NCI-H2171 treated with DMSO at 0.1 percent for 48 hours (cell line): ENCODE results near the gene LGI4.

Experiments
- DNase-seq: peaks from one replicate; lab custom pipeline; 2025; lab: John Stamatoyannopoulos, UW

LGI4 gene

DNA sequence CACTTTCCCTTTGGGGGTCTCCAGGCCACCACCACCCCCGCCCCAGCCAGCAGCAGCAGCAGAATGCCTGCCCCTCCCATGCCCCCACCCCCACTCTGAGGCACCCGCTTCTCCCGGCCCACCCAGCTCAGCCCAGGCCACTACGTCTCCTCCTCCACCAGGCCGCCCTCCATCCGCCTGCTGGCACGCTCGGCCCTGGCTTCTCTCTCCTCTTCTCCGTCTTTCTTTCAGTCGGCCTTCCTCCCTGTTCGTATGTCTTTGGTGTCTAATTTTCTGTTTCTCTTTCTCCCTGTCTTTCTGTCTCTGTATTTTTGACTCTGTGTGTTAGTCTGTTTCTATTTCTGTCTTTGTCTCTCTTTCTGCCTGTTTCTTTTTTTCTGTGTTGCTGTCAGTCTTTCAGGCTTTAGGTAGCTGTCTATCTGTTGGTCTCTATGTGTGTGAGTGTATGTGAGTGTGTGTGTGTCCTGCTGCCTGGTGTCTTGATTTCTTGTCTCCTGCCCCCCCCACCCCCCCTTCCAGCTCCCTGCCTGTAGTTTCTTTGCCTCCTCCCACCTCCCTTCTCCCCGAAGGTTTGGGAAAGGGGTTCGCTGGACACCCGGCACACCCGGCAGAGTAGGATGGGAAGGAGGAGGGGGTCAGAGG, at the start of gene LGI4:
TSS of gene LGI4 (minus strand) at position 459 of the 642 bp plus-strand sequence. CDS start at position 80, 379 bp downstream.
- DNase-seq = no peak

DNA sequence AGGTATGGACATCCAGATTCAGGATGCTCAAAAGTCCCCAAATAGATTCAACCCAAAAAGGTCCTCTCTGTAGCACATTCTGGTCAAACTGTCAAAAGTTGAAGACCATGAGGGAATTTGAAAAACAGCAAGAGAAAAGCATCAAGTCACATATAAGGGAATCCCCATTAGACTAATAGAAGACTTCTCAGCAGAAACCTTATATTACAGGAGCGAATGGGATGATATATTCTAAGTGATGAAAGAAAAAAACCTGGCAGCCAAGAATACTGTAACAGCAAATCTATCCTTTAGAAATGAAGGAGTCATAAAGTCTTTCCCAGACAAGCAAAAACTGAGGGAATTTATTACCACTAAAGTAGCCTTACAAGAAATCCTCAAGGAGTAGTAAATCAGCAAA, 49.4 kb upstream of the LGI4 start:
- no peak for DNase-seq

DNA sequence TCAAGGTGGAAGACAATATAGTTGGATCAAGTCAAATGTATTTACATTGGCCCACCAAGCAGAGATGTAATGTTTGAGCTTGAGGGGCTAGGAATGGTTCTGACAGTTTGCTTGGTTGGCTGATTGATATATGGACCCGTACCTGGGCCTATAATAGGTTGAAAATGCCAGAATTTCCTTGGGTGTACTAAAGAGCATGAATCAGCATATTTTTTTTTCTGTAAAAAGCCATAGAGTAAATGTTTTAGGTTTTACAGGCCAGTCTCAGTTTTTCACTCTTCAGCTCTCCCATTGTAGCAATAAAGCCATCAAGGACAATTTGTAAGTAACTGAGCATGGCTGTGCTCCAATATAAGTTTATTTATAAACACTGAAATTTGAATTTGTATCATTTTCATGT, 46.5 kb upstream of the LGI4 start:
- no peak for DNase-seq

DNA sequence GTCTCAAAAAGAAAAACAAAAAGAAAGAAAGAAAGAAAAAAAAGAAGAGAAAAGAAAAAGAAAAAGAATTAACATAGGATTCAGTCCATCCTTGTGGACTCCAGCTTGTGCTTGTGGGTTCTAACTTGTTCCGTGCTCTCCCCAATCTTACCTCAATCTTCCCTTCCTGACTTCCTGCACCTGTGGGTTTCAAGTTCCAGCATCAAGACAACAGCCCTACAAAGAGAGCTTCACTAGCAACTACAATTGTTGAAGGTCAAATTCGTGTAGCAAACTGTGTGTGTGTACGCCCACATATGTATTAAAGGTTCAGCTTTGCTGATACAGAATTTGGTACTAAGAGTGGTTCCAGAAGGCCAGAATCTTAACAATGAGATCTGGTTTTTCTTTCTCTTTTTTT, 45.0 kb upstream of the LGI4 start:
- no peak for DNase-seq

DNA sequence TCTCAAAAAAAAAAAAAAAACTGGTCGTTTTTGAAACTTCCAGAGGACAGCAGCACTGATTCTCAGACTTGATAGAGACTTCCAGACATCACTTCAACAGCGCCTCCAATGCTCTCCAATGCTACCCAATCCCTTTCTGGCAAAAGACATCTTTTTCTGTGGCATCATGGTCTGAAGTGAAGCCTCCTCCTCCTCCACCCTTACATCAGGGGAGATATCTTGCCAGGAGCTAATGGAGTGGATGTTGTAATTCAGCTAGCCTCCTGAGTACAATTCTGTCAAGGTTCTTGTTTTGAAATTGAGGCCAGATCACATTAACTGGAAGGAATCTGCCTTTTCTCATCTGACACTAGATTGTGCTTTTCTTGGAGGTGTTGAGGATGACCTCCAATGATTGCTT, 43.8 kb upstream of the LGI4 start:
- no peak for DNase-seq

DNA sequence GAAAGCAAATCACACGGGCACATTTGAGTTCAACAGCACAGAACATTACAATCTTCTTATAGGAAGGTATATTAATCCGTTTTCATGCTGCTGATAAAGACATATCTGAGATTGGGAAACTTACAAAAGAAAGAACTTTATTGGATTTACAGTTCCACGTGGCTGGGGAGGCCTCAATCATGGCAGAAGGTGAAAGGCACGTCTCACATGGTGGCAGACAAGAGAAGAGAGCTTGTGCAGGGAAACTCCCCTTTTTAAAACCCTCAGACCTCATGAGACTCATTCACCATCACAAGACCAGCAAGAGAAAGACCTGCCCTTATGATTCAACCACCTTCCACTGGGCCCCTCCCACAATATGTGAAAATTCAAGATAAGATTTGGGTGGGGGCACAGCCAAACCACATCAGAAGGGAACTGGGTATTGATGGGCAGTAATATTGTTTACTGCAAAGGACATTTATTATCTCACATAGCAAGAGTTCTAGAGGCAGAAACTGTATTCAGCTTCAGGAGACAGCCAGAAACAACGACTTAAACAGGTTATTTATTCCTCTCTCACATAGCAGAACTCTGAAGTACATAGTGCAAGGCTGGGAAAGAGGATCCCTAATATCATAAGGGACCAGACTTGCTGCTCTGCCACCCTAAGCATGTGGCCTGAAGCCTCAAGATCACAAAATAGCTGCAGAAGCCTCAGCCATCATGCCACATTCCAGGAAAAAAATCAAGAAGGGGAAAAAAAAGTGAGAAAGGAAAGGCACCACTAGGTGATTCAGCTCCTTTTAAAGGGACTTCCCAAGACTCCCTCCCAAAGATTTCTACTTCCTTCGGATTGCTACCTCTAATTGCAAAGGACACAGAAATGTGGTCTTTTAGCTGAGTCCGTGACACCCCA, 42.8 kb upstream of the LGI4 start:
- no peak for DNase-seq

DNA sequence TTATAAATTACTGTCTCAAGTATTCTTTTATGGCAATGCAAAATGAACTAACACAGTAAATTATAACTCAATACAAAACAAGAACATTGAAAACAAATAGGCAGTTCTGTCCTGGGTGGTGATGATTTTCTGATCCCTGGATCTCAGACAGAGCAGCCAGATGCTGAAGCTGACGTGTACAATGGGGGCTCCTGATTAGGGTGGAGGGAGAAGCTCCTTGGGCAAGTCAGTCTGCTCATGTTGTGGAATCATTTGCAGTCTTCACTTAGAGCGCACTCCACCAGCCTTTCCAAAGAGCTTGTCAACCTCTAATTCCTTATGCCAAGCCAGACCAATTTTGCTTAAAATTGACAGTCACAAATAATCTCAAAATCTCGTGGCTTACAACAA, 41.3 kb upstream of the LGI4 start:
- no peak for DNase-seq

DNA sequence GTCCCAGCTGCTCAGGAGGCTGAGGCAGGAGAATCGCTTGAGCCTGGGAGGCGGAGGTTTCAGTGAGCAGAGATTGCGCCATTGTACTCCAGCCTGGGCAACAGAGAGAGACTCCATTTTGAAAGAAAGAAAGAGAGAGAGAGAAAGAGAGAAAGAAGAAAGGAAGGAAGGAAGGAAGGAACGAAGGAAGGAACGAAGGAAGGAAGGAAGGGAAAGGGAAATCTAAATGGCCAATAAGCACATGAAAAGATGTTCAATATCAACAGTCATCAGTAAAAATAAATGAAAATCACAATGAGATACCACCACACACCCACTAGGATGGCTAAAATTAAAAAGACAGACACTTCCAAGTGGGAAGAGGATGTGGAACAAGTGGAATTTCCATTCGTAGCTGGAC, 39.4 kb upstream of the LGI4 start:
- DNase-seq = no peak

DNA sequence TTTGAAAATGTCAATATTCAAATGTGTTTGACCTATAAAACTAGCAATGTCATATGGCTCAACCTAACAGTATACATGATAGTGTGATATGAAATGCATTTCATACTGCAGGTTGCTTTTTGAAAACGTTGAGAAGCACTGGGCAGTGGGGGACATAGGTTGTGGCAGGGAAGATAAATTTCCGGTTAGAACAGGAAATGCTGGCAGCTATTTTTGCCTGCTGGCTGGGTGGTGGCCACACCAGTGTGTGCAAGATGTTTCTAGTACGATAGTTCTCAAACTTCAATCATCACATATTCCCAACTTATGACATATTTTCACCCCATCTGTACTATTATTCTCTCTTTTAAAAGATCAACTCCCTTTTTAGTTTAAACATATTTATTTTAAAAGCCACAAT, 36.9 kb upstream of the LGI4 start:
- DNase-seq = no peak

DNA sequence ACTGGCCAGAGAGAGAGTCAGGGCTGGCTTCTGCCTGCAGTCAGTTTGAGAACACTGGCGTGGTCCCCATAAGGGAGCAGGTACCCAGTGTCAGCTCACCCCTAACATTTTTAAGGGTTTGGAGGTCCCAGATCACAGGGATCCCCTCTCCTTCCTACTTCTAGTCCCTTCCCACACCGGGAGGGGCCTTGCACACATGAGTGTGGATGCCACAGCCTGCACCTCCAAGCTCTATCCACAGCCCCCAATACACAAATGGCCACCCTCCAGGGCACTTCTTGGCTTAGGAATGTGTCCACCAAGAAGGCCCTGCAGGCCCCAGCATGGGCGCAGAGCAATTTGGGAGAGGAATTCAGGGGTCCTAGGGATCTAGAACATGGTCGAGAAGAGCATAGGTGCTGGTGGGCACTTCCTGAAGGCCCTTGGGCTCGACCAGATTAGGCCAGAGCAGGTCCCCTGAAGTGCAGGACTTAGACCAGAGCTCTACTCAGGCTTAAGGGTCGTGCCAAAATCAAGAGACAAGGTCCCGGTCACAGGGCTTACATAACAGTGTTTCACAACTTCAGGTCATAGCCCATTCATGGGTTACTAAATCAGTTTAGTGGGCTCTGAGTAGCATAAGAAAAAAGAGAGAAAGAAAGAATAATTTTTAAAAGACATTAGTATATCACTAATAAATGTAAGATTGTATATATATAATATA, 35.7 kb upstream of the LGI4 start:
- no peak for DNase-seq

DNA sequence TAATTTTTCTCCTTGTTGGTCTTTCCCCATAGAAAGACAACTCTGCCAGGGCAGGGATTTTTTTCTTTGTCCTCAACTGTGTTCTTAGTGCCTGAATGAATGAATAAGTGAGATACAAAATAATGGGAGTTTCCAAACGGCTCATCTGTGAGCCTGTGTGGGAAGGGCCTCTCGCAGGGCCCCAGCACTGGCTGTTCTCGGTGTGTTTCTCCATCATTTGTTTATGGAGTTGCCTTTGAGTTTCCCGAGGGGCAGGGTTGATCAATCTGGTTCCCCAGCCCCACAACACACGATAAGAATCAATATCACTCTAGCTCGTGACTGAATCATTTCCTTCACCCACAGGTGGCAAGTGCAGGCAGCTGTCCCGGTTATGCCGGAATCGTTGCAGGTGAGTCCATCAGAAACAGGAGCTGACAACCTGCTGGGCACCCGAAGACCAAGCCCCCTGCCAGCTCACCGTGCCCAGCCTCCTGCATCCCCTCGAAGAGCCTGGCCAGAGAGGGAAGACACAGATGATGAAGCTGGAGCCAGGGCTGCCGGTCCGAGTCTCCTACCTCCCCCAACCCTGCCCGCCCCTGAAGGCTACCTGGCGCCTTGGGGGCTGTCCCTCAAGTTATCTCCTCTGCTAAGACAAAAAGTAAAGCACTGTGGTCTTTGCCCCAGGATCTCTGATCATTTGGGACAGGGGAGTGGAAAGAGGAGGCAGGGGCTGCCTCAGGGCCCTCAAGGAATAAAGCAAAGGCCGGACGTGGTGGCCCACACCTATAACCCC, 34.5 kb upstream of the LGI4 start:
- no peak for DNase-seq

DNA sequence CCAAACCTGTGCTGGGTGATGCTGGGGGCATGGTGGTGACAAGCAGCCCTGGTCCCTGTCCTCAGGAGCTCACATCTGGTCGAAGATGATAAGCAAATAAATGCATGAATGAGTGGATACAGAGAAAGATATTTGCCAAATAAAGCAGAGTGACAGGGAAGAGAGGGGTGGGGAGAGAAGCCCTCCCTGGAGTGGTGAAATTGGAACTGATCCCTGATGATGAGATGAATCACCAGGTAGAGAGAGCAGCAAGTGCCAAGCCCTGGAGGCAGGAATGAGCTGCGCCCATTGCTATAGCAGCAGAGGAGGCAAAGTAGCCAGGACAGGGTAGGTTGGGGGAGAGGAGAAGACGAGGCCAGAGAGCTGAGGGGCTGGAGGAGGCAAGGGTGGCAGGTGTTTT, 33.3 kb upstream of the LGI4 start:
- DNase-seq = no peak

DNA sequence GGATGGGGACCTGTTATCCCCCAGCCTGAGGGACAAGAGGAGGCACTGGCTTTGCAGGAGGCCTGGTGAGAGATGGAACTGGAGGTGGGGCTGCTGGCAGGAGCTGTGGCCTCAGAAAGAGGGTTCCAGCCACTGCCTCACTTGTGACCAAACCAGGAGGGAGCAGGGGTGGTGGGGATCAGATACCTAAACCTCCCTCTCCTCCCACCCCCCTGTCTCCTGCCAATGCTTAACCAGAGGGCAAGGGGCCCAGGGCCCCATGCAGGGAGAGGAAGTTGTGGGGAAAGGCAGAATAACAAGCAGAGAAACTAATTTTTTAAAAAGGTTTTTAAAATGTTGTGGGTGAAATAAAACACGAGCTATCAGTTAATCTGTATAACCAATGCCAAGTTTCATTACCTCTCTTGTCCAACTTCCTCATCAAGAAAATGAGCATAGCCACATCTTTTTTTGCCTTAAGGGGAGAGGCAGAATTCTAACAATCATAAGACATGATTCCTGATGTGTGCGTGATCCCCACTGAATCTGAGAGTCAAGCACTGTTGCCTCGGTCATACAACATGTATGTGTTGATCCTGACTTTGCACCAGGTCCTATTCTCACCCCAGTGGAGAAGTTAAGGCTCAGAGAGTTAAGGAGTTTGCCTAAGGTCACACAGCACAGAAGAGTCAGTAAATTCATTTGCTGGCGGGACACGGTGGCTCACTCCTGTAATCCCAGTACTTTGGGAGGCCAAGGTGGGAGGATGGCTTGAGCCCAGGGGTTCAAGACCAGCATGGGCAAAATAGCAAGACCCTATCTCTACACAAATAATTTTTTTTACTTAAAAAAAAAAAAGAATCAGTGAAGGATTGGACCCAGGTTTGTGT, 32.6 kb upstream of the LGI4 start:
- no peak for DNase-seq

DNA sequence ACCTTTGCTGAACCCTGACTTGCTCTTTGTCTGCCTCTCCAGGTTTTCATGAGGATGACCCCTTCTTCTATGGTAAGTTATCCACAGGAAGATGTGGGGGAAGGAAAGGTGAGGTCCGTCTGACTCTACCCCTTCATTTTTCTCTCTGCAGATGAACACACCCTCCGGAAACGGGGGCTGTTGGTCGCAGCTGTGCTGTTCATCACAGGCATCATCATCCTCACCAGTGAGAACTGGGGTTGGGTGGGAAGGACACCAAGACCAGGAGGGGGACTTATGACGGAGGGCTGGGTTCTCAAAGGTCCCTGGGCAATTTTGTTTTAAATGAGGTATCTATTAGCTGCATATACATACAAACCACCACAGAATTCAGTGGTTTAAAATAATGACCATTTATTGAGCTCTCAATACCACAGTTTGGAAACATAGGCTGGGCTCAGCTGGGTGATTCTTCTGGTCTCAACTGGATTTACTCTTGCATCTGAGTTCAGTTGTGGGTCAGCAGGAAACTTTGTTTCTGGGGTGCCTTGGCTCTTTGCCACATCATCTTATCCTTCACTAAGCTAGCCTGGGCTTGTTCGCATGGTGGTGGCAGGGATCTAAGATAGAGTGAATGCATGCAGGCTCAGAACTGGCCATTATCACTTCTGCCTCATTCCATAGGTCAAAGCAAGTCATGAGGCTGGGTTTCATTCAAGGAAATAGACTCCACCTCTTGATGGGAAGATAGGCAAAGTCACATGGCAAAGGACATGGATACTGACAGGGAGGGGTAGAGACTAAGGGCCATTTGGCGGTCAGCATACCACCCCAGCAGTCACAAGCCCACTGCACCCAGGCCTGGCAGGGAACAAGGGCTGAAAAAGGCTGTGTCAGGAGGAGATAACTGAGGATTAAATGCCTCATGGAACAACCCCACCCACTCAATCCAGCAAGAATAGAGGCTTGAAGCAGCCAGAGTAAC, 31.5 kb upstream of the LGI4 start:
- no peak for DNase-seq

DNA sequence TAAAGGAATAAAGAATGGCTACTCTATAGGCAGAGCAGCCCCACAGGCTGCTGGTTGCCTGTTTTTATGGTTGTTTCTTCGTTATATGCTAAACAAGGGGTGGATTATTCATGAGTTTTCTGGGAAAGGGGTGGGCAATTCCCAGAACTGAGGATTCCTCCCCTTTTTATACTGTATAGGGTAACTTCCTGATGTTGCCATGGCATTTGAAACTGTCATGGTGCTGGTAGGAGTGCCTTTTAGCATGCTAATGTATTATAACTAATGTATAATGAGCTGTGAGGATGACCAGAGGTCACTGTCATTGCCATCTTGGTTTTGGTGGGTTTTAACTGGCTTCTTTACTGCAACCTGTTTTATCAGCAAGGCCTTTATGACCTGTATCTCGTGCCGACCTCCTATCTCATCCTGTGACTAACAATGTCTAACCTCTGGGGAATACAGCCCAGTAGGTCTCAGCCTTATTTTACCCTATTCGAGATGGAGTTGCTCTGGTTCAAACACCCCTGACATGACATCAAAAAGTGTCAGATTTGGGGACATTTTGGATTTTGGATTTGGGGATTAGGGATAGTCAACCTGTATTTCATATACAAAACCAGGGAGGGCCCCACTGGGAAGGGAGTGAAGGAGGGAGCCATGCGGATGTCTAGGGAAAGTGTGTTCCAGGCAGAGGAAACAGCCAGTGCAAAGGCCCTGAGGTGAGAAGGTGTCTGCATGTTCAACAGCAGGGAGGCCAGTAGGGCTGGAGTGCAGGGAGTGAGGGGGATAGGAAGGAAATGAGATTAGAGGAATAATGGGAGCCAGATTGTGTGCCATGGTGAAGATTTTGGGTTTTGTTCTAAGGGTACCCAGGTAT, 30.6 kb upstream of the LGI4 start:
- DNase-seq = no peak

DNA sequence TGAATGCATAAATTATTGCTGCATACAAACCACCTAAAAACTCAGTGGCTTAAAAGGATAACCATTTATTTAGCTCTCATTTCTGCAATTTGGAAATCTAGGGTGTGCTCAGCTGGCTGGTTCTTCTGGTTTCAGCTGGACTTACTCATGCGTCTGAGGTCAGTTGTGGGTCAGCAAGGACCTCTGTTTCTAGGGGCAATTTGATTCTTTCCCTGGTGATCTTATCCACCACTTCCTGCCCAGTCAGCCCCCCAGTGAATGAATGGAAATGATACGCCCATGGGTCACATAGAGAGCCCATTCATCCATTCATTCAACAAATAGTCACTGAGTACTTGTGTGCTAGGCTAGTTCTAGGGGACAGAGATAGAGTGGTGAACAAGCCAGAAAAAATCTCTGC, 29.6 kb upstream of the LGI4 start:
- DNase-seq = no peak

DNA sequence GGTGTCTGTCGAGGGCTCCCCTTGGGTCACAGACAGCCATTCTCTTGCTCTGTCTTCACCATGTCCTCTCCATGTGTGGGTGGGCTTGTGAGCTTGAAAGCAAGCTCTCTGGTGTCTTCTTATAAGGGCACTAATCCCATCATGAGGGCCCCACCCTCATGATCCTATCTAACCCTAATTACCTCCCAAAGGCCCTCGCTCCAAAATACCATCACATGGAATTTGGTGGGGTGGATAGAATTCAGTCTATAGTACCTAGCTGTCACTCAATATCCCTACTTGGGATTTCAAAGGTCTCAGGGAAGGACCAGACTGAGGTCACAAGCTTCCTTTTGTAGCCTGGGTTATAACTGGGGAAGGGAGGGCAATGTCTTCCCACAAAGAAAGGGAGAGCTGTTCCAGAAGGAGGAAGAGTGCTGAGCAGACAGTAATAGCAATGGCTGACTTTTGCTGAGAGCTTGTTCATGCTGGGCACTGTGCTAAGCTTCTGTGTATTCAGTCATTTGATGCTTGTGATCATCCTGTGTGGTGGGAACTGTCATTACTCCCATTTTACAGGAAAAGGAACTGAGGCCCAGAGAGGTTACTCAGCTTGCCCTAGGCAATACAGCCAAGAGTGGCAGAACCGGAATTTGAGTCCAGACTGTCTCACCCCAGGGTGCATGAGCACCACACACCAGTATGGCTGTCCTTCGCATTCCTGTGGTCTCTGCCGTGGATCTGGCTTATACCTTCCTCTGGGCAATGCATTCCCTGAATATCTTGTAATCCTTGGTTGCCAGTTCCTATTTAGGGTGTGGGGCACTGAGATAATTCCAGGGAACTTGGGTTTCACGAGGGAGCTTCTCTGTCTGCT, 27.8 kb upstream of the LGI4 start:
- DNase-seq = no peak

DNA sequence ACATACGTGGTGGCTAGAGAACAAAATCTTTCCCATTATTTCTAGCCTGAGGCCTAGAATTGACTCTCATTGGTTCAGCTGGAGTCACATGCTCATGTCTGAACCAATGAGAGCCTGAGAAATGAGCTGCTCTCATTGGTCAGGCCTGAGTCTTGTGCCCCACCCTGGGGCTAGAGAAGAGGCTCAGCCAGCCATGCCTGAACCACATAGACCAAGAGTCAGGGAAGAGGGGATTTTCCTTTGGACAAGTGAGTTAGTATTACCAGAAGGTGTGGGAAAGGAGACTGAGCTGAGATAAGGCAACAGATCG, 26.5 kb upstream of the LGI4 start:
- DNase-seq = no peak
